Tibial artery (tissue), 4 donors: ENCODE measurements around the gene PLCL1.
"Not testable (repeated sequence)": the region's sequence is repeated elsewhere in the genome, so short reads cannot be mapped to it uniquely, and the experiment has no call there.

Source experiments
- DNase-seq, 2 donors: peaks; one replicate each; pipeline ENCODE4 v3.0.0-alpha.2; 2019
- H3K27ac ChIP-seq, 2 donors: fragments of 200-600 bp; sonication (generic) in 1 of 2; 1 replicate in 1 of 2; 2 replicates in 1 of 2; pipeline ENCODE4 v1.5.1; 2018 to 2019; ENCODE audit warnings: mild to moderate bottlenecking in 1 of 2
- H3K27me3 ChIP-seq, 2 donors: fragments of 200-600 bp; sonication (generic) in 1 of 2; one replicate each; pipeline versions ENCODE4 v1.5.1 to v1.6.0; 2016 to 2019
- H3K36me3 ChIP-seq, 3 donors: fragments of 200-600 bp; sonication (generic) in 2 of 3; one replicate each; pipeline ENCODE4 v1.5.1; 2016 to 2019; ENCODE audit warnings: mild to moderate bottlenecking in 2 of 3
- H3K4me1 ChIP-seq, 4 donors: fragments of 200-600 bp; sonication (generic) in 2 of 4; 1 replicate in 3 of 4; 2 replicates in 1 of 4; pipeline ENCODE4 v1.5.1; 2016 to 2019
- H3K4me3 ChIP-seq, 2 donors: fragments of 200-600 bp; sonication (generic) in 1 of 2; 1 replicate in 1 of 2; 2 replicates in 1 of 2; pipeline ENCODE4 v1.5.1; 2018 to 2019; ENCODE audit warnings: mild to moderate bottlenecking in 2 of 2
- H3K9me3 ChIP-seq, 3 donors: fragments of 200-600 bp; sonication (generic) in 1 of 3; one replicate each; pipeline ENCODE4 v1.5.1; 2016 to 2019
- CTCF ChIP-seq, 2 experiments: fragments of 200-600 bp in 1 of 2; fragments of 450-650 bp in 1 of 2; IDR thresholded peaks; one replicate each; pipeline ENCODE4 v1.5.1; 2017 to 2019; ENCODE audit warnings: antibody characterized with exemption in 2 of 2, mild to moderate bottlenecking in 1 of 2, moderate library complexity in 1 of 2
- intact Hi-C: fragments of 100-400 bp; cut with DNase I; formaldehyde crosslinking; loops from one replicate; pipeline ENCODE4 v1.15.0; 2023; ENCODE audit warnings: low total_unique reads

Gene PLCL1

DNA sequence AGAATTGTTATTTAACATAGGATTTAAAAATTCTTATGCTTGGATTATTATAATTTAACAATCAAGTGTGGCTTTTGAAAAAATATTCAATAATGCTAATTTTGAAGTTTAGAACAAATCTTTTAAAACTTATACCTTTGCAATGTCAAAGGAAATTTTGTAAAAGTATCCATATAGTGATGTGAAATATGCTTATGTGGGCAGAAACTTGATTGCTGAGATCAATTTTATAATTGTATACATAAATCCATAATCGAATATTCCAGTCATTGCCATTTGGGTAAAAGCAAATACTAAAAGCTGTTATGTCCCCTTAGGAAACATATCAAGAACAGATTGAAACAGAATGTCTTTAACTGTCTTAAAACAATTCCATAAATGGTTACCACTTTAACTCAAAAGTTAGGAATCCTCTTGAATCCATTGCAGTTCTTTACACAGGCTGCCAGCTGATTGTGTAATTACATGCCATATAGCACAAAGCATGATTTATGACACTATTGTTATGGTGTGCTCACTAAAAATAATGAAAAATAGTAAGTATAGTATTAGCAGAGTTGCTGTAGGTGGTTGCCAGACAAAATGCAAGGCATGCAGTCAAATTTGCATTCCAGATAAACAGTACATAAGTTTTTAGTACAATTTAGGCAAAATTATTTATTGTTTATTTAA lies 24.2 kb downstream of the PLCL1 start:
- Histone ChIP-seq H3K9me3 (peaks cover 0 to 2% (median 0%) of the 10 kb centered on the region in 3 donors), H3K27me3 (no peaks in the 10 kb centered on the region), H3K4me1 (peaks cover 0 to 15% (median 0%) of the 10 kb centered on the region in 4 donors), H3K27ac (no peak overlapping the region), H3K4me3 (no peak overlapping the region), H3K36me3 (no peaks in the 10 kb centered on the region)
- DNase-seq = no peak
- TF ChIP-seq CTCF (IDR thresholded peaks at IDR 0.05) = no peak
- intact Hi-C loops = no loop called here

GRCh38 chr2:197834771-197835170 lies 30.4 kb downstream of the PLCL1 start:
- H3K27ac ChIP-seq, H3K4me3 ChIP-seq, DNase-seq, intact Hi-C loops, H3K27me3 ChIP-seq, H3K9me3 ChIP-seq, H3K36me3 ChIP-seq: not testable (repeated sequence)
- H3K4me1 ChIP-seq = peaks cover 0 to 20% (median 5%) of the 10 kb centered on the region in 4 donors

- Histone ChIP-seq H3K27ac (no peak overlapping the region), H3K4me3 (no peak overlapping the region), H3K36me3 (no peaks in the 10 kb centered on the region), H3K9me3 (peaks cover 0 to 6% (median 0%) of the 10 kb centered on the region in 3 donors), H3K4me1 (peaks cover 0 to 26% (median 5%) of the 10 kb centered on the region in 4 donors), H3K27me3 (no peaks in the 10 kb centered on the region)
- no peak for TF ChIP-seq CTCF (IDR thresholded peaks at IDR 0.05)
- DNase-seq = no peak
- intact Hi-C loops = no loop called here
Observed at GRCh38 chr2:197835293-197835692, 30.9 kb downstream of the PLCL1 start.

DNA sequence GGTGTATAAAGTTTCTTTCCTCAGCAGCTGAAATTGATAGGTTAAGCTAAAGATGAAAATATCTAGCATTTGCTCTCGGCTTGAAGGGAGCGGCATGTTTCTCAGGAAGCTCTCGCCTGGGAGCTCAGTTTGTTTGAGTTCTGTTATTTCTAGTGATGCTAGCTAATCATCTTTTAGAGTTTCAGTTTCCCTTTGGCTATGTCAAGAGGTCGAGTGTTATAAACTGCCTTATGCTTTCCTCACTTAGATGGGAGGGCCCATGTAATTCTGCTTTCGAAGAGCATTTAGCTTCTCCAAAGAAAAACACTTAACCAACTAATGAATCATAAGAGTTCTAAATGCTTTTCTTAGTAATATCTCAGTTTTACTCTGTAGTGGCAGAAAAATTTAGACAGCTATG lies 33.6 kb downstream of the PLCL1 start:
- Histone ChIP-seq H3K36me3 (no peaks in the 10 kb centered on the region), H3K4me3 (peak overlapping the region; percentile 17 to 29), H3K27ac (peak overlapping the region; percentile 35 to 36), H3K9me3 (peaks cover 0 to 6% (median 0%) of the 10 kb centered on the region in 3 donors), H3K27me3 (no peaks in the 10 kb centered on the region), H3K4me1 (peaks cover 0 to 27% (median 5%) of the 10 kb centered on the region in 4 donors)
- no peak for TF ChIP-seq CTCF (IDR thresholded peaks at IDR 0.05)
- DNase-seq = no peak
- intact Hi-C loops = no loop called here

DNA sequence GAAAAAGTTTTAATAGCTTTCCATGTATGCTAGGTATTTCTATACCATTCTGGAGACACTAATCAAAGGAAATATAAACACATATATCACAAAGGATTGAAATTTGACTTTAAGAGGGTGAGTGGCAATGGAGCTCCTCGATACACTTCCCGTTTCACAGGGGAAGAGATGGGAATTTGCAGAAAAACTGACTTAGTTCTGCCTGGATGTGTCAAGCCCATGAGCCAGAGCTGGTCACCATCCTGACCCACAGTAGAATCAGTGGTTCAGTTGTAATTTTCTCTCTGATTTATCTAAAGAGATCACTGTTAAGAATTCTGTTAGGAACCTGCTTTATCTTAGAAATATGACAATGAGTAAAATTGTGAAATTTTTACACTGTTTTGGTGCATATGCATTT lies 34.2 kb downstream of the PLCL1 start:
- Histone ChIP-seq H3K27ac (peak overlapping the region; percentile 35 to 36), H3K36me3 (no peaks in the 10 kb centered on the region), H3K9me3 (peaks cover 0 to 4% (median 0%) of the 10 kb centered on the region in 3 donors), H3K27me3 (no peaks in the 10 kb centered on the region), H3K4me1 (peaks cover 0 to 27% (median 5%) of the 10 kb centered on the region in 4 donors), H3K4me3 (peak overlapping the region; percentile 17 to 29)
- DNase-seq = no peak
- intact Hi-C loops = no loop called here
- no peak for TF ChIP-seq CTCF (IDR thresholded peaks at IDR 0.05)

DNA sequence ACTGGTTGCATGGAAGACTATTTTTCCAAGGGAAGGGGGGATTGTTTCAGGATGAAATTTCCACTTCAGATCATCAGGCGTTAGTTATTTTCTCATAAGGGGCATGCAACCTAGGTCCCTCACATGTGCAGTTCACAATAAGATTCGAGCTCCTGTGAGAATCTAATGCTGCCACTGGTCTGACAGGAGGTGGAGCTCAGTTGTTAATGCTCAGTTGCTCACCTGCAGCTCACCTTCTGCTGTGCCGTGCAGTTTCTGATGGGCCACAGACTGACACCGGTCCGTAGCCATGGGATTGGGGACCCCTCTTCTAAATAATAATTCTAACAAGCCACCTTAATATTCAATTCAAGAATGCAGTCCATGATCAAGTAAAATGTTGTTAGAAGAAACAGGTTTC lies 34.9 kb downstream of the PLCL1 start:
- intact Hi-C loops = no loop called here
- Histone ChIP-seq H3K27ac (no peak overlapping the region), H3K4me3 (no peak overlapping the region), H3K4me1 (peaks cover 0 to 27% (median 5%) of the 10 kb centered on the region in 4 donors), H3K9me3 (no peaks in the 10 kb centered on the region), H3K36me3 (no peaks in the 10 kb centered on the region), H3K27me3 (no peaks in the 10 kb centered on the region)
- no peak for DNase-seq
- TF ChIP-seq CTCF (IDR thresholded peaks at IDR 0.05) = no peak
